Adrenal gland (tissue), 5 donors: ENCODE measurements around the gene EHD4.

Experiments
- CTCF ChIP-seq, 6 experiments: fragments of 450-650 bp in 4 of 6; fragments of 200-600 bp in 2 of 6; sonication (generic) in 1 of 6; IDR thresholded peaks; 1 replicate in 5 of 6; 2 replicates in 1 of 6; pipeline versions ENCODE4 v1.5.1 to v1.8.0; 2016 to 2021; ENCODE audit warnings: antibody characterized with exemption in 6 of 6, mild to moderate bottlenecking in 2 of 6, moderate library complexity in 1 of 6
- POLR2A ChIP-seq, 2 donors: fragments of 450-650 bp; IDR thresholded peaks; one replicate each; pipeline ENCODE4 v1.6.1; 2017; ENCODE audit warnings: antibody characterized with exemption in 2 of 2, mild to moderate bottlenecking in 2 of 2, moderate library complexity in 1 of 2
- donor health status: DM: no; HTN: no; CAD: no.

GRCh38 chr15:41851167-41851523, 121.2 kb downstream of the EHD4 start:
- TF ChIP-seq CTCF (IDR thresholded peaks at IDR 0.05): no peak
- no peak for TF ChIP-seq POLR2A (IDR thresholded peaks at IDR 0.05)
